GM21737 (cell line): ENCODE results near the gene TNIK.
"Not testable (repeated sequence)": the region's sequence is repeated elsewhere in the genome, so short reads cannot be mapped to it uniquely, and the experiment has no call there.

Source experiments
- ATAC-seq: cut with Tn5 transposase; IDR thresholded peaks from one replicate; pipeline ENCODE4 v1.9.1; 2021; ENCODE audit warnings: mild to moderate bottlenecking, moderate library complexity; ENCODE audit not compliant: unreplicated experiment

Gene TNIK

GRCh38 chr3:171320750-171321558 lies 139.3 kb downstream of the TNIK start:
- no peak for ATAC-seq

- ATAC-seq = no peak
These were observed 143.0 kb downstream of the TNIK start for GRCh38 chr3:171317171-171317570.

GRCh38 chr3:171315919-171316318 lies 144.3 kb downstream of the TNIK start:
- ATAC-seq = no peak

GRCh38 chr3:171315101-171315500 lies 145.1 kb downstream of the TNIK start:
- no peak for ATAC-seq

GRCh38 chr3:171314341-171314740 lies 145.9 kb downstream of the TNIK start:
- no peak for ATAC-seq

GRCh38 chr3:171313702-171314101 lies 146.5 kb downstream of the TNIK start:
- ATAC-seq = no peak

- no peak for ATAC-seq
These were observed 147.5 kb downstream of the TNIK start for GRCh38 chr3:171312741-171313140.

GRCh38 chr3:171311784-171312183 lies 148.4 kb downstream of the TNIK start:
- ATAC-seq = no peak

GRCh38 chr3:171309906-171310359 lies 150.3 kb downstream of the TNIK start:
- ATAC-seq = no peak

- ATAC-seq = no peak
These were observed 152.2 kb downstream of the TNIK start for GRCh38 chr3:171307988-171308387.

GRCh38 chr3:171307046-171307585 lies 153.1 kb downstream of the TNIK start:
- no peak for ATAC-seq

- ATAC-seq = no peak
These were observed 153.6 kb downstream of the TNIK start for GRCh38 chr3:171306631-171307030.

- not testable (repeated sequence) for ATAC-seq
These were observed 154.4 kb downstream of the TNIK start for GRCh38 chr3:171305823-171306222.

GRCh38 chr3:171304498-171304897 lies 155.7 kb downstream of the TNIK start:
- ATAC-seq = not testable (repeated sequence)

- ATAC-seq = not testable (repeated sequence)
These were observed 156.2 kb downstream of the TNIK start for GRCh38 chr3:171304017-171304416.

- no peak for ATAC-seq
These were observed 158.2 kb downstream of the TNIK start for GRCh38 chr3:171301998-171302397.

- ATAC-seq = no peak
These were observed 159.2 kb downstream of the TNIK start for GRCh38 chr3:171301002-171301401.

GRCh38 chr3:171297951-171298350 lies 162.3 kb downstream of the TNIK start:
- ATAC-seq = no peak

GRCh38 chr3:171297207-171297606 lies 163.0 kb downstream of the TNIK start:
- ATAC-seq = no peak

- ATAC-seq = no peak
These were observed 164.5 kb downstream of the TNIK start for GRCh38 chr3:171295484-171296373.

- ATAC-seq = no peak
These were observed 166.9 kb downstream of the TNIK start for GRCh38 chr3:171293142-171293782.
